Bronchial epithelial cell (primary cell): ENCODE data around the gene CYP46A1. TPM values are rescaled to one million over a fixed set of nuclear protein-coding genes. Genes with fewer than 3 reads are reported as not detected.
A peak's percentile ranks its signal among the peaks of the same experiment; 100 is the strongest.

ENCODE experiments used
- DNase-seq: peaks from one replicate; pipeline ENCODE4 v3.0.0-alpha.2; 2010; ENCODE audit warnings: low read depth
- FAIRE-seq: peaks from 2 replicates; lab custom pipeline; 2011; peaks lifted over from hg19 to GRCh38; lab: Jason Lieb, UNC
- H3K27me3 ChIP-seq: 2 replicates; pipeline ENCODE4 v1.5.1; 2011; ENCODE audit warnings: low read length; ENCODE audit not compliant: control insufficient read depth, insufficient read depth
- H3K36me3 ChIP-seq: 2 replicates; pipeline ENCODE4 v1.5.1; 2011; ENCODE audit warnings: low read length; ENCODE audit not compliant: control insufficient read depth, insufficient read depth
- H3K4me3 ChIP-seq: 2 replicates; pipeline ENCODE4 v1.5.1; 2011; ENCODE audit warnings: mild to moderate bottlenecking, low read depth, low read length, control low read depth
- total RNA-seq: library from RNA; depleted of rRNA; stranded (reverse); fragments of >200 nt; gene quantifications from 2 replicates; pipeline ENCODE4 v1.2.1, GENCODE V29; 2014
- TF ChIP-seq, protein P1 (sequence below): IDR thresholded peaks from 2 replicates; pipeline ENCODE4 v1.5.1; 2011; ENCODE audit warnings: mild to moderate bottlenecking, moderate library complexity, low read length, control low read depth, inconsistent platforms; ENCODE audit not compliant: insufficient read depth, severe bottlenecking

CYP46A1 gene
- total RNA-seq, 1 donor from 2014 or later: not detected

GRCh38 chr14:99737956-99738667 is 54.0 kb downstream of the CYP46A1 start:
- TF ChIP-seq, protein P1, sequence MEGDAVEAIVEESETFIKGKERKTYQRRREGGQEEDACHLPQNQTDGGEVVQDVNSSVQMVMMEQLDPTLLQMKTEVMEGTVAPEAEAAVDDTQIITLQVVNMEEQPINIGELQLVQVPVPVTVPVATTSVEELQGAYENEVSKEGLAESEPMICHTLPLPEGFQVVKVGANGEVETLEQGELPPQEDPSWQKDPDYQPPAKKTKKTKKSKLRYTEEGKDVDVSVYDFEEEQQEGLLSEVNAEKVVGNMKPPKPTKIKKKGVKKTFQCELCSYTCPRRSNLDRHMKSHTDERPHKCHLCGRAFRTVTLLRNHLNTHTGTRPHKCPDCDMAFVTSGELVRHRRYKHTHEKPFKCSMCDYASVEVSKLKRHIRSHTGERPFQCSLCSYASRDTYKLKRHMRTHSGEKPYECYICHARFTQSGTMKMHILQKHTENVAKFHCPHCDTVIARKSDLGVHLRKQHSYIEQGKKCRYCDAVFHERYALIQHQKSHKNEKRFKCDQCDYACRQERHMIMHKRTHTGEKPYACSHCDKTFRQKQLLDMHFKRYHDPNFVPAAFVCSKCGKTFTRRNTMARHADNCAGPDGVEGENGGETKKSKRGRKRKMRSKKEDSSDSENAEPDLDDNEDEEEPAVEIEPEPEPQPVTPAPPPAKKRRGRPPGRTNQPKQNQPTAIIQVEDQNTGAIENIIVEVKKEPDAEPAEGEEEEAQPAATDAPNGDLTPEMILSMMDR: no peak
- peak overlapping the region; percentile 23 for H3K4me3 ChIP-seq
- FAIRE-seq: no peak
- H3K36me3 ChIP-seq: no peaks in the 10 kb centered on the region
- peaks cover 11% of the 10 kb centered on the region for H3K27me3 ChIP-seq
- DNase-seq: no peak

DNA sequence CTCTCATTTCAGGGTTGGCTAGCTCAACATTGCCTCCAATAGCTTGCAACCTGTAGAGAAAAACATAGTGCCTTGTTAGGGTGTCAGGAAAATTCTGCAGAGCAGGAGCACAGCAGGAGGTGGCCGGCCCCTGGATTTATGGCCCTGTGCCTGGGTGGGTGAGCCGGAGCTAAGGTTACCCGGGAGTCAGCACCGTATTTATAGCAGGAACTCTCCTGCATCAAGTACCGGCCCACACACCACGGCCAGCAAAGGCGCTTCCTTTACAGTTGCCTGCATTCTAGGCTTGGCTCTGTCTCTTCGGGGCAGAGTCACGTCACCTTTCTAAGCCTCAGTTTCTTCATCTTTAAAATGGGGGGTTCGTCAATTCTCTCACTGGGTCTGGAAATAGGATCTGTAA is 56.3 kb downstream of the CYP46A1 start:
- H3K36me3 ChIP-seq: no peaks in the 10 kb centered on the region
- no peak overlapping the region for H3K4me3 ChIP-seq
- TF ChIP-seq, protein P1: no peak
- FAIRE-seq (no peak), DNase-seq (no peak)
- peaks cover 8% of the 10 kb centered on the region for H3K27me3 ChIP-seq

DNA sequence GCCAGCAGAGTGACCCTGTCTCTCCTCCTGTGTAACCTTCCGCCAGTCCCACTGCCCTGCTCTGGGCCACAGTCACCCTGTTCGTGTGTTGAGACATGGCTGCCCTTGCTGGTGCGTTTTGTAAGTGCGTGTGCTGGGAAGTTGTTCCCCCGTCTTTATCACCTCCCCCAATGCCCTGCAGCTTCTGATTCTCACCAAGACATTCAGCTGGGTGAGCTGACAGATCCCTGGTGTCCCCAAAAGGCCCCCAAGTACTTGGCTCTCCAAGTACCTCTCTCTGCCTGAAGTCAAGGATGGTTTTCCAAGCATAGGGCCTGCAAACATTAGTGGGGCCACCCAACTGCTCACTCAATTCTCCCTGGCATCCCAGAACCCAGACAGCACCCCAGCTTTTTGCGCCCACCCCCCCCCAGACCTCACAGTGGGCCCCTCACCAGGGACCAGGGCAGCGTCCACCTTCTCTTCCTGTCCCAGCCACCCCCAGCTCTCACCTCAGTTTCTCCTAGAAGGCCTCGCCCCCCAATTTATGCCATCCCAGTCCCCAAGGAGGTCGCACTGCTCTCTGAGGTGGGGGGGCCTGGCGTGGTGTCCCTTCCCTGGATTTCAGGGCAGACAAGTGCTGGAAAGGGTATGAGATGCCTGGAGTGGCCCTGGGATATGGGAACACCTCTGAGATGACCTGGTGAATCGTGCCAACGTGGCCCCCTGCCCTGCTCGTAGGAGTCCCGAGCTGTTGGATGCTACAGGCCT is 57.3 kb downstream of the CYP46A1 start:
- H3K27me3 ChIP-seq: peaks cover 8% of the 10 kb centered on the region
- TF ChIP-seq, protein P1: no peak
- H3K36me3 ChIP-seq: no peaks in the 10 kb centered on the region
- no peak for DNase-seq
- FAIRE-seq: no peak
- no peak overlapping the region for H3K4me3 ChIP-seq

GRCh38 chr14:99742074-99742473 is 58.0 kb downstream of the CYP46A1 start:
- no peak for FAIRE-seq
- DNase-seq: no peak
- no peaks in the 10 kb centered on the region for H3K36me3 ChIP-seq
- TF ChIP-seq, protein P1: no peak
- peaks cover 8% of the 10 kb centered on the region for H3K27me3 ChIP-seq
- H3K4me3 ChIP-seq: no peak overlapping the region

GRCh38 chr14:99742509-99743487 is 58.7 kb downstream of the CYP46A1 start:
- no peak overlapping the region for H3K4me3 ChIP-seq
- no peaks in the 10 kb centered on the region for H3K36me3 ChIP-seq
- TF ChIP-seq, protein P1: no peak
- H3K27me3 ChIP-seq: peaks cover 5% of the 10 kb centered on the region
- DNase-seq: no peak
- FAIRE-seq: no peak
